CD4-positive, alpha-beta memory T cell (primary cell): ENCODE results near the gene ERC2. TPM values are rescaled to one million over a fixed set of nuclear protein-coding genes. Genes with fewer than 3 reads are reported as not detected.

Source experiments
- CTCF ChIA-PET: fragments of 350-600 bp; sonication (Branson Sonifier 250); formaldehyde crosslinking; loops from one replicate; lab custom pipeline; 2021; ENCODE audit warnings: inconsistent platforms; ENCODE audit not compliant: partially characterized antibody; lab: Charles Lee
- POLR2A ChIA-PET: fragments of 350-600 bp; sonication (Branson Sonifier 250); formaldehyde crosslinking; loops from one replicate; lab custom pipeline; 2021; ENCODE audit not compliant: partially characterized antibody; lab: Charles Lee
- DNase-seq, 5 donors: peaks; one replicate each; pipeline versions ENCODE4 v3.0.0 to v3.0.0-alpha.2; 2020 to 2022; ENCODE audit warnings: mixed read lengths in 1 of 5
- H3K27ac ChIP-seq: one replicate; pipeline ENCODE4 v1.7.0; 2013; ENCODE audit warnings: low read depth, low read length
- H3K27me3 ChIP-seq: 2 replicates; pipeline ENCODE4 v1.7.0; 2013; ENCODE audit warnings: mild to moderate bottlenecking, low read length, moderate library complexity; ENCODE audit not compliant: insufficient read depth
- H3K36me3 ChIP-seq: 2 replicates; pipeline ENCODE4 v1.7.0; 2013; ENCODE audit warnings: mild to moderate bottlenecking, low read length, moderate library complexity; ENCODE audit not compliant: insufficient read depth
- H3K4me1 ChIP-seq: 2 replicates; pipeline ENCODE4 v1.7.0; 2013; ENCODE audit warnings: mild to moderate bottlenecking, low read length, moderate library complexity; ENCODE audit not compliant: insufficient read depth
- H3K4me3 ChIP-seq, 2 donors: one replicate each; pipeline ENCODE4 v1.7.0; 2013; ENCODE audit warnings: low read length in 2 of 2, mild to moderate bottlenecking in 1 of 2
- H3K9me3 ChIP-seq, 2 donors: one replicate each; pipeline ENCODE4 v1.7.0; 2013; ENCODE audit warnings: low read length in 2 of 2, control low read depth in 1 of 2; ENCODE audit not compliant: control insufficient read depth in 1 of 2
- H3K27ac Mint-ChIP-seq, 7 donors: one replicate each; pipeline ENCODE4 v1.8.0; 2020 to 2021; ENCODE audit warnings: mixed read lengths in 7 of 7, mild to moderate bottlenecking in 6 of 7, inconsistent platforms in 3 of 7, moderate library complexity in 3 of 7
- H3K27me3 Mint-ChIP-seq, 2 donors: one replicate each; pipeline ENCODE4 v1.8.0; 2020 to 2021; ENCODE audit warnings: mixed read lengths in 2 of 2
- H3K36me3 Mint-ChIP-seq, 2 donors: one replicate each; pipeline ENCODE4 v1.8.0; 2020 to 2021; ENCODE audit warnings: mixed read lengths in 2 of 2, inconsistent platforms in 1 of 2, mild to moderate bottlenecking in 1 of 2
- H3K4me1 Mint-ChIP-seq, 4 donors: one replicate each; pipeline ENCODE4 v1.8.0; 2020 to 2021; ENCODE audit warnings: mixed read lengths in 4 of 4, mild to moderate bottlenecking in 1 of 4
- H3K4me3 Mint-ChIP-seq, 8 donors: one replicate each; pipeline ENCODE4 v1.8.0; 2020 to 2021; ENCODE audit warnings: mixed read lengths in 8 of 8, mild to moderate bottlenecking in 7 of 8, moderate library complexity in 6 of 8, inconsistent platforms in 3 of 8
- H3K9me3 Mint-ChIP-seq, 8 donors: one replicate each; pipeline ENCODE4 v1.8.0; 2020 to 2021; ENCODE audit warnings: mixed read lengths in 8 of 8, mild to moderate bottlenecking in 5 of 8, inconsistent platforms in 3 of 8, moderate library complexity in 1 of 8
- intact Hi-C: fragments of 100-400 bp; cut with micrococcal nuclease; formaldehyde crosslinking; loops from one replicate; pipeline ENCODE4 v1.15.1; 2023
- polyA plus RNA-seq, 2 donors: library from polyadenylated mRNA; unstranded; fragments of 300-500 nt; fragmentation: Illumina TruSeq; gene quantifications; one replicate each; pipeline ENCODE4 v1.2.3, GENCODE V29; 2021
- total RNA-seq, 2 experiments: library from RNA; stranded (reverse); gene quantifications; one replicate each; pipeline ENCODE4 v1.2.3, GENCODE V29; 2021

The ERC2 gene
- total and polyA plus RNA-seq, 4 experiments from 2014 or later = not detected

DNA sequence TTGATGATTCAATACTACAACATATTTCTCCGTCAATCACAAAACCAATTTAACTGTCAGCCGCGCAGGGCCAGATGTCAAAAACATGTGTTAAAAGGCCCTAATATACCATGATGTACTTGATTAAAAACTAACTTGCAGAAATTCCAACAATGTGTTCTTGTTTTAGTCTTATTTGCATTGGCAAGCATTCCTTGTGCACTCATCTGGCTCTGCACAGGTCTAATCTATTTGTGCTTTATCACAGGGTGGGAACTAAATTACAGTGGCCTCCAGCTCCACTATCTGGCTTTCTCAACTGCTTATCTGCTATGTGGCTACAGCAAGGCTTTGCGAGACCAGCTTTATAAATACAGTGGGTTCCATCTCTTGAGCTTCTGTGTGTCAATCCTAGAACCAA is 455.5 kb downstream of the ERC2 start:
- POLR2A ChIA-PET = no interaction called here
- no peaks in the 10 kb centered on the region for H3K9me3 ChIP-seq
- H3K9me3 Mint-ChIP-seq = peaks cover 0 to 5% (median 1%) of the 10 kb centered on the region in 8 donors

GRCh38 chr3:56005196-56005805 is 463.0 kb downstream of the ERC2 start:
- no peaks in the 10 kb centered on the region for H3K4me1 Mint-ChIP-seq
- H3K36me3 ChIP-seq = no peaks in the 10 kb centered on the region
- DNase-seq = no peak
- H3K4me3 Mint-ChIP-seq = no peak overlapping the region
- no peak overlapping the region for H3K4me3 ChIP-seq
- H3K4me1 ChIP-seq = no peaks in the 10 kb centered on the region
- no peaks in the 10 kb centered on the region for H3K9me3 ChIP-seq
- no peaks in the 10 kb centered on the region for H3K36me3 Mint-ChIP-seq
- intact Hi-C loops = no loop called here
- H3K27ac Mint-ChIP-seq = no peak overlapping the region
- H3K27me3 ChIP-seq = no peaks in the 10 kb centered on the region
- ChIA-PET CTCF (no interaction called here), POLR2A (no interaction called here)
- no peak overlapping the region for H3K27ac ChIP-seq
- H3K9me3 Mint-ChIP-seq = peaks cover 0 to 3% (median 0%) of the 10 kb centered on the region in 8 donors
- peaks cover 0 to 2% of the 10 kb centered on the region in 2 donors for H3K27me3 Mint-ChIP-seq

More for the DNA sequence above, 455.5 kb downstream of the ERC2 start:
- no peak overlapping the region for H3K4me3 Mint-ChIP-seq
- H3K27ac Mint-ChIP-seq = no peak overlapping the region
- H3K27me3 ChIP-seq = no peaks in the 10 kb centered on the region
- no peak overlapping the region for H3K4me3 ChIP-seq
- no peak overlapping the region for H3K27ac ChIP-seq
- CTCF ChIA-PET = no interaction called here
- H3K4me1 ChIP-seq = no peaks in the 10 kb centered on the region
- H3K4me1 Mint-ChIP-seq = no peaks in the 10 kb centered on the region
- H3K36me3 ChIP-seq = no peaks in the 10 kb centered on the region
- H3K27me3 Mint-ChIP-seq = peaks cover 3% of the 10 kb centered on the region in 2 donors
- no peaks in the 10 kb centered on the region for H3K36me3 Mint-ChIP-seq
- no peak for DNase-seq
- intact Hi-C loops = no loop called here

DNA sequence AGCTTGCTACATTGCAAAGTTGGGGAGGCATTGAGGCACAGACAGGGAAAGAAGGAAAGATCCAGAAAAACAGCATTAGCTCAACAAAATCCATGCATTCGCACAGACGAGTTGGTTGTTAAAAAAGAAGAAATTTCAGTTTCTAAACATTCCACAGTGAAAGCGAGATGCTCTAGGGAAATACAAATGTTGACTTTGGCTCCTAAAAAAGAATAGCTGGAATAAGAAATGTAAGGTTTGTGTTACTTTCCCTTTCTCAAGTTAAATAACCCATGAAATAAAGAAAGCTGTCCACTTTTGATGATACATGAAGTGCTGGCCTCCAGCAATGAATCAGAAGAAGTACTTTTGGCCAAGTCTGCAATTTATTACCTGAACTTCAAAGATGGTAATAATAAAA is 465.1 kb downstream of the ERC2 start:
- Mint-ChIP-seq H3K27ac (no peak overlapping the region), H3K4me1 (no peaks in the 10 kb centered on the region), H3K36me3 (no peaks in the 10 kb centered on the region), H3K4me3 (no peak overlapping the region), H3K27me3 (peaks cover 0 to 3% of the 10 kb centered on the region in 2 donors), H3K9me3 (peaks cover 0 to 3% (median 0%) of the 10 kb centered on the region in 8 donors)
- intact Hi-C loops = no loop called here
- H3K9me3 ChIP-seq = no peaks in the 10 kb centered on the region
- no peaks in the 10 kb centered on the region for H3K4me1 ChIP-seq
- H3K36me3 ChIP-seq = no peaks in the 10 kb centered on the region
- H3K4me3 ChIP-seq = no peak overlapping the region
- no peaks in the 10 kb centered on the region for H3K27me3 ChIP-seq
- ChIA-PET CTCF (no interaction called here), POLR2A (no interaction called here)
- DNase-seq = no peak
- no peak overlapping the region for H3K27ac ChIP-seq

GRCh38 chr3:56001991-56002390 is 466.3 kb downstream of the ERC2 start:
- ChIA-PET CTCF (no interaction called here), POLR2A (no interaction called here)
- Histone ChIP-seq H3K9me3 (no peaks in the 10 kb centered on the region), H3K4me1 (no peaks in the 10 kb centered on the region), H3K27me3 (no peaks in the 10 kb centered on the region), H3K4me3 (no peak overlapping the region), H3K36me3 (no peaks in the 10 kb centered on the region), H3K27ac (no peak overlapping the region)
- no peaks in the 10 kb centered on the region for H3K4me1 Mint-ChIP-seq
- H3K9me3 Mint-ChIP-seq = peaks cover 0 to 2% (median 0%) of the 10 kb centered on the region in 8 donors
- no peak overlapping the region for H3K27ac Mint-ChIP-seq
- H3K27me3 Mint-ChIP-seq = peaks cover 0 to 3% of the 10 kb centered on the region in 2 donors
- intact Hi-C loops = no loop called here
- H3K36me3 Mint-ChIP-seq = no peaks in the 10 kb centered on the region
- DNase-seq = no peak
- no peak overlapping the region for H3K4me3 Mint-ChIP-seq

GRCh38 chr3:56001537-56001936 is 466.7 kb downstream of the ERC2 start:
- Mint-ChIP-seq H3K36me3 (no peaks in the 10 kb centered on the region), H3K27ac (no peak overlapping the region), H3K4me1 (no peaks in the 10 kb centered on the region), H3K4me3 (no peak overlapping the region), H3K27me3 (peaks cover 0 to 3% of the 10 kb centered on the region in 2 donors), H3K9me3 (peaks cover 0 to 2% (median 0%) of the 10 kb centered on the region in 8 donors)
- H3K27me3 ChIP-seq = no peaks in the 10 kb centered on the region
- no peaks in the 10 kb centered on the region for H3K9me3 ChIP-seq
- POLR2A ChIA-PET = no interaction called here
- no peak overlapping the region for H3K27ac ChIP-seq
- no peak overlapping the region for H3K4me3 ChIP-seq
- intact Hi-C loops = no loop called here
- H3K36me3 ChIP-seq = no peaks in the 10 kb centered on the region
- CTCF ChIA-PET = no interaction called here
- DNase-seq = no peak
- no peaks in the 10 kb centered on the region for H3K4me1 ChIP-seq

- Mint-ChIP-seq H3K27ac (no peak overlapping the region), H3K4me3 (no peak overlapping the region), H3K9me3 (peaks cover 0 to 3% (median 0%) of the 10 kb centered on the region in 8 donors), H3K36me3 (no peaks in the 10 kb centered on the region), H3K4me1 (no peaks in the 10 kb centered on the region), H3K27me3 (no peaks in the 10 kb centered on the region)
- intact Hi-C loops = no loop called here
- Histone ChIP-seq H3K4me3 (no peak overlapping the region), H3K27ac (no peak overlapping the region), H3K36me3 (no peaks in the 10 kb centered on the region), H3K9me3 (no peaks in the 10 kb centered on the region), H3K4me1 (no peaks in the 10 kb centered on the region), H3K27me3 (no peaks in the 10 kb centered on the region)
- no peak for DNase-seq
- ChIA-PET POLR2A (no interaction called here), CTCF (no interaction called here)
Observed at GRCh38 chr3:55989366-55989765, 478.9 kb downstream of the ERC2 start.

DNA sequence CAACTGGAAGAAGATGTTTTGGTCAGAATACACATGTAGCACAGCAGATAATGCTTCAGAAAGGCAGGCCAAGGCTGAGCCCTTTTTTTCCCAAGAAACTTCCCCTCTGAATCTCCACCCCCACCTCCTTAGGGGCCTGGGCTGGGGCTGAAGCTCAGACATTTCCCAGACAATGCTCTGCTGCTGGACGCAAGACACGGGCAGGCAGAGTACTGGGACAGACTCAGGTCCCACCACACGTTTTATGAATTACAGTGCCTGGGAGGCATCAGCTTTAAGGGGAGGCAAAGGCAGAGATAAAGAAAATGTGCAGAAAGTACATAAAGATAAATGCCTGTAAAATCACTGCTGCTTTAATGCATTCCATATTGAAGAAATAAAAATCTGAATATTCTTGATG is 479.4 kb downstream of the ERC2 start:
- H3K27me3 Mint-ChIP-seq = no peaks in the 10 kb centered on the region
- H3K27ac Mint-ChIP-seq = no peak overlapping the region
- H3K27ac ChIP-seq = no peak overlapping the region
- intact Hi-C loops = no loop called here
- ChIA-PET CTCF (no interaction called here), POLR2A (no interaction called here)
- no peak for DNase-seq
- H3K9me3 ChIP-seq = no peaks in the 10 kb centered on the region
- no peak overlapping the region for H3K4me3 Mint-ChIP-seq
- peaks cover 0 to 3% (median 0%) of the 10 kb centered on the region in 8 donors for H3K9me3 Mint-ChIP-seq
- H3K4me1 Mint-ChIP-seq = no peaks in the 10 kb centered on the region
- H3K27me3 ChIP-seq = no peaks in the 10 kb centered on the region
- H3K36me3 ChIP-seq = no peaks in the 10 kb centered on the region
- no peaks in the 10 kb centered on the region for H3K4me1 ChIP-seq
- H3K36me3 Mint-ChIP-seq = no peaks in the 10 kb centered on the region
- H3K4me3 ChIP-seq = no peak overlapping the region
